AG04450 (cell line): Measurements from ENCODE around the gene INSYN2B. TPM values are rescaled to one million over a fixed set of nuclear protein-coding genes. Genes with fewer than 3 reads are reported as not detected.

Source experiments
- CTCF ChIA-PET: fragments of 300-600, 350-600 bp; formaldehyde crosslinking; extraction: SDS; loops from one replicate; lab custom pipeline; 2022; ENCODE audit warnings: antibody characterized with exemption, inconsistent platforms; lab: Charles Lee
- POLR2A ChIA-PET: fragments of 350-600 bp; formaldehyde crosslinking; extraction: SDS; loops from one replicate; lab custom pipeline; 2021; ENCODE audit warnings: antibody characterized with exemption, inconsistent platforms; lab: Yijun Ruan, JAX
- DNase-seq: peaks from one replicate; pipeline ENCODE4 v3.0.0-alpha.2; 2011; ENCODE audit warnings: low read depth, low spot score
- H3K27ac ChIP-seq: one replicate; pipeline ENCODE4 v1.5.1; 2012; ENCODE audit warnings: low read depth, low read length, control low read depth
- H3K27me3 ChIP-seq: one replicate; pipeline ENCODE4 v1.6.0; 2012; ENCODE audit warnings: low read length; ENCODE audit not compliant: control insufficient read depth, insufficient read depth
- H3K4me3 ChIP-seq: 2 replicates; pipeline ENCODE4 v1.5.1; 2011; ENCODE audit warnings: mild to moderate bottlenecking, low read depth, low read length, control low read depth
- H3K9me3 ChIP-seq: 2 replicates; pipeline ENCODE4 v1.5.1; 2012; ENCODE audit warnings: low read length; ENCODE audit not compliant: control insufficient read depth, insufficient read depth
- polyA plus RNA-seq: library from polyadenylated mRNA; depleted of rRNA; stranded (reverse); fragments of >200 nt; gene quantifications from 2 replicates; pipeline ENCODE4 v1.2.3, GENCODE V29; 2011
- TF ChIP-seq, protein P1 (sequence below): IDR thresholded peaks from 2 replicates; pipeline ENCODE4 v1.5.1; 2011; ENCODE audit warnings: low read depth, low read length, control low read depth, inconsistent platforms

Gene INSYN2B
- polyA plus RNA-seq, 1 experiment = 6.8 TPM

DNA sequence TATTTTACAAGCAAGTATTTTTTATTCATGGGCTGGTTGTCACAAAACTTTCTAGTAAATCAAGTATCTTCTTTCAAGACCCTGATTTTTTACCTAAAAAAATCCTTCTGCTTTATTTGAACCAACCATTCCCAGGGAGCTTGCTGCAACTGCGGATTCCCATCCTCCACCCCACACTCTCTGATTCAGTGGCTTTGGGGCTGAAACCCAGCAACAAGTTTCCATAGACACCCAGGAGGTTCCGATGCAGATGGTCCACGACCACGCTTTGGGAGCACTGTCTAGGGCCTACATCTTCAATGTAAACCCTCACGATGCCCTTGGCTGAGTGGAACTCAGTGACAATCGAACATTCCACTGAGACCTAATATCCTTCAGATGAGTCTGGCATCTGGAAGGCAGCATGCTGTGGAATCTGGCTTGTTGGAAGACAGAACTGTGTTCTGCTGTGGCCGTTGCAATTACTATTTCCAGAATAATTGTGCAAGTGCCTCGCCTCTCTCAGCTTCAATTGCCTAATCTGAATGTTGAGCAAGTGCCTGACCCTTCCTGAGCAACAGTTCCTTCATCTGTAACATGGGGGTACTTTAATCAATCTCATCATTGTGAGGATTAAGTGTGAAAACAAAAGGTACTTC, 105.1 kb downstream of the INSYN2B start:
- H3K4me3 ChIP-seq = no peak overlapping the region
- no peak for DNase-seq
- H3K27ac ChIP-seq = no peak overlapping the region
- ChIA-PET POLR2A (interaction anchor here (0.5 kb wide), 1 partner anchor 96 kb away, joined by 5 read pairs; no protein-coding TSS in a partner anchor), CTCF (interaction anchor here (1.1 to 2.3 kb wide), 2 partner anchors 105 to 173 kb away, joined by 7 to 8 read pairs; partner anchors contain the start of gene INSYN2B)
- TF ChIP-seq, protein P1, sequence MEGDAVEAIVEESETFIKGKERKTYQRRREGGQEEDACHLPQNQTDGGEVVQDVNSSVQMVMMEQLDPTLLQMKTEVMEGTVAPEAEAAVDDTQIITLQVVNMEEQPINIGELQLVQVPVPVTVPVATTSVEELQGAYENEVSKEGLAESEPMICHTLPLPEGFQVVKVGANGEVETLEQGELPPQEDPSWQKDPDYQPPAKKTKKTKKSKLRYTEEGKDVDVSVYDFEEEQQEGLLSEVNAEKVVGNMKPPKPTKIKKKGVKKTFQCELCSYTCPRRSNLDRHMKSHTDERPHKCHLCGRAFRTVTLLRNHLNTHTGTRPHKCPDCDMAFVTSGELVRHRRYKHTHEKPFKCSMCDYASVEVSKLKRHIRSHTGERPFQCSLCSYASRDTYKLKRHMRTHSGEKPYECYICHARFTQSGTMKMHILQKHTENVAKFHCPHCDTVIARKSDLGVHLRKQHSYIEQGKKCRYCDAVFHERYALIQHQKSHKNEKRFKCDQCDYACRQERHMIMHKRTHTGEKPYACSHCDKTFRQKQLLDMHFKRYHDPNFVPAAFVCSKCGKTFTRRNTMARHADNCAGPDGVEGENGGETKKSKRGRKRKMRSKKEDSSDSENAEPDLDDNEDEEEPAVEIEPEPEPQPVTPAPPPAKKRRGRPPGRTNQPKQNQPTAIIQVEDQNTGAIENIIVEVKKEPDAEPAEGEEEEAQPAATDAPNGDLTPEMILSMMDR = no peak
- no peaks in the 10 kb centered on the region for H3K9me3 ChIP-seq
- no peaks in the 10 kb centered on the region for H3K27me3 ChIP-seq

DNA sequence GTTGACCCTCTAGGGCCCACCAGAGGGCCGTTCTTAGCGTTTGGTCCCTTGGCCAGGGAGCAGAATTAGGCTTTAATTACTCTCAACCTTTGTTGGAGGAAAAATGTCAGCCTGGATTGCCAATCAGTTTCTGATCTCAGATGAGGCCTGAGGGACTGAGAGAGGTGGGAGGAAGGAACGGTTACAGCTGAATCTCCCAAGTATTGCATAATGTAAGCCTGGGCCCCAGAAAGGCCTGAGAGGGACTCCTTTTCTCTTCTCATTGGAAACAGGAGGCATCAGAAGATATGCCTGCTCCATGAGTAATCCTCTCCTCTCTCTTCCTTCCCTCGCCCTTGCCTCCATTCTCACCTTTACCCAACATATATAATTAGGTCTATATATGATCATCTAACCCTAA, 105.7 kb downstream of the INSYN2B start:
- CTCF ChIA-PET = interaction anchor here (1.1 kb wide), 1 partner anchor 106 kb away, joined by 7 read pairs; the partner anchor contains the start of gene INSYN2B
- H3K4me3 ChIP-seq = no peak overlapping the region
- no peak for DNase-seq
- no peaks in the 10 kb centered on the region for H3K27me3 ChIP-seq
- no peak overlapping the region for H3K27ac ChIP-seq
- POLR2A ChIA-PET = no interaction called here
- TF ChIP-seq, protein P1 = no peak
- no peaks in the 10 kb centered on the region for H3K9me3 ChIP-seq

DNA sequence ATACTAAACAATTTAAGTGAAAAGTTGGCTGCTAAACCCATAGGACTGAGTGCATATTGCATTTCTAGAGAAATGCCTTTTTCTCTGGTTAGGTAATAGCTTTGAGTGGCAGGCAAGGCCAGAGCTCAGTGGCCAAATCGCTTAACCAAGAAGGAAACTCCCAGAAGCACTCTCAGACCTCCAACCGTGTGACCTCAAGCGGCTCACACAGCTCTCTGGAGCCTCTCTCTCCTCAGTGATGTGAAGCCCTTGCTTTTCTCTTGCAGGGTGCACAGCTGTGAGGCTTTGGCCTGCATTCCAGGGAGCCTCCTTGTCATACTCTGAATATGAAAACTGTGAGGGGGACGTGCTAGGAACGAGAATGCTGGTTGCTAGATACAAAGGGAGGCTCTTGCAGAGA, 106.7 kb downstream of the INSYN2B start:
- H3K4me3 ChIP-seq = no peak overlapping the region
- no peak overlapping the region for H3K27ac ChIP-seq
- H3K9me3 ChIP-seq = no peaks in the 10 kb centered on the region
- DNase-seq = no peak
- TF ChIP-seq, protein P1 = no peak
- no peaks in the 10 kb centered on the region for H3K27me3 ChIP-seq
- POLR2A ChIA-PET = interaction anchor here (0.7 kb wide), 1 partner anchor 110 kb away, joined by 9 read pairs; no protein-coding TSS in a partner anchor
- CTCF ChIA-PET = interaction anchor here (1.4 to 1.7 kb wide), 2 partner anchors 10 to 107 kb away, joined by 5 to 12 read pairs; partner anchors contain the start of gene INSYN2B

DNA sequence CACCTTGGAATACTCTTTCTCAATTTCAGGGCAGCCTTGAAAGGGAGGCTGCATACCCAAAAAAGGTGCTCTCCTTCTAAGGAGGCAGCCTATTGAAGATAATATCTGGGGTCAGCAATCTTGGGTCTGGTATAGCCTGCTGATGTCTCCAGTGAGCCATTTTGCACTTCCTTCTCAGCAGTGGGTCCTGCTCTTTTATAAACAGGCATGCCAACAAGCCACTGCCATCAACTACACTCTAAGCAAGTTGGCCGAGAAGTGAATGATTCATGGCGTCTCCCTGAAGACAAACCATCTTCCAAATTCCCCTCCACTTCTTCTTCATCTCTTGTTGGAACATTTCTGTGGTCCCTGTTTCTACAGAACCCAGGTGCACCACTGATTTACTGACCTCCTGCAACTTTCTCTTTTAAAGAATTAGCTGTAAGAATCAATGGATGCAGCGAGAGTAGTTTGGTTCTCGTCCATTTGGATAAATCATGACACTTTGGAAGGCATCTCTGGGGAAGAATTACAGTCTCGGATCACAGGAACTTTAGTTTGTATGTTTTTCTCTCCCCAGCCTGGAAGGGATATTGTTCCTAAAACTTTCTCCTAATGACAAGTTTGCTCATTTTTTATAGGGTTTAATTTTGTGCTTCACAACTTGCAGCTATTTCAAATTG, 108.3 kb downstream of the INSYN2B start:
- Histone ChIP-seq H3K4me3 (no peak overlapping the region), H3K9me3 (no peaks in the 10 kb centered on the region), H3K27ac (no peak overlapping the region), H3K27me3 (no peaks in the 10 kb centered on the region)
- TF ChIP-seq, protein P1 = no peak
- POLR2A ChIA-PET = interaction anchor here (0.6 kb wide), 1 partner anchor 99 kb away, joined by 4 read pairs; no protein-coding TSS in a partner anchor
- DNase-seq = no peak
- CTCF ChIA-PET = no interaction called here

DNA sequence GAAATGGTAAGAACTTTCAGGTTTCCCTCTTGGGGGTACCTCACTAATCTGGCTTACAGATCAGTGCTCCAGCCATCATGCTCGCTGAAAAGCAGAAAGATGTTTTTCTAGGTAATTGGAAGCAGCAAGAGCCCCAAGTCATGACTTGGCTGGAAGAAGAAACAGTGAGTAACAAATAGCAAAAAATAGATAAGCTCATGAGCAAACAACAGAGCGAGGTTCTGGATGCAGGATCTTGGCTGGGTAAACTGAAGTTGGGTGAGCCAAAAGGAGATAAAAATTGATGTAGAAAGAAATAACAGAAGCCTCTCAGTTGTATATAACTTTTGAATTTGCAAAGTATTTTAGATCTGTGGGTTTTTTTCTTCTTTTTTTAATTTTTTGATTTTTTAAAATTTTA, 110.1 kb downstream of the INSYN2B start:
- Histone ChIP-seq H3K27me3 (no peaks in the 10 kb centered on the region), H3K4me3 (no peak overlapping the region), H3K9me3 (no peaks in the 10 kb centered on the region), H3K27ac (no peak overlapping the region)
- CTCF ChIA-PET = no interaction called here
- TF ChIP-seq, protein P1 = no peak
- POLR2A ChIA-PET = no interaction called here
- no peak for DNase-seq
